GM12892 (cell line): ENCODE results near the gene MYBPC2.

Source experiments
- DNase-seq: peaks from one replicate; pipeline ENCODE4 v3.0.0; 2011; ENCODE audit not compliant: insufficient read length
- FAIRE-seq: peaks from 2 replicates; lab custom pipeline; 2011; peaks lifted over from hg19 to GRCh38; lab: Jason Lieb, UNC
- POLR2A ChIP-seq: IDR thresholded peaks from 2 replicates; pipeline ENCODE4 v1.6.1; 2011; ENCODE audit warnings: low read depth, low read length, control low read depth
- POLR2AphosphoS5 ChIP-seq: IDR thresholded peaks from 2 replicates; pipeline ENCODE4 v1.6.1; 2011; ENCODE audit warnings: low read depth, low read length, control low read depth
- TAF1 ChIP-seq: IDR thresholded peaks from 2 replicates; pipeline ENCODE4 v1.6.1; 2011; ENCODE audit warnings: low read depth, mild to moderate bottlenecking, control low read depth, low read length, borderline replicate concordance

Gene MYBPC2

GRCh38 chr19:50514346-50515167, 81.9 kb downstream of the MYBPC2 start:
- DNase-seq, result no peak
- TF ChIP-seq POLR2A (no peak), TAF1 (no peak), POLR2AphosphoS5 (no peak)
- no peak for FAIRE-seq

- FAIRE-seq, result no peak
- TF ChIP-seq POLR2AphosphoS5 (no peak), TAF1 (no peak), POLR2A (no peak)
- DNase-seq, result no peak
Observed at GRCh38 chr19:50515168-50515561, 82.5 kb downstream of the MYBPC2 start.
